Vagina (tissue), 2 donors: Measurements from ENCODE around the gene EAF2.

ENCODE experiments used
- CTCF ChIP-seq, 3 experiments: fragments of 450-650 bp in 2 of 3; fragments of 200-600 bp in 1 of 3; sonication (generic) in 1 of 3; IDR thresholded peaks; one replicate each; pipeline ENCODE4 v1.5.1; 2017 to 2019; ENCODE audit warnings: antibody characterized with exemption in 3 of 3, mild to moderate bottlenecking in 2 of 3, moderate library complexity in 2 of 3
- POLR2A ChIP-seq, 2 donors: fragments of 450-650 bp; IDR thresholded peaks; one replicate each; pipeline ENCODE4 v1.6.1; 2017; ENCODE audit warnings: antibody characterized with exemption in 2 of 2, mild to moderate bottlenecking in 2 of 2, moderate library complexity in 2 of 2

GRCh38 chr3:121834157-121834670, 795 bp upstream of the EAF2 start:
- TF ChIP-seq POLR2A (IDR thresholded peaks at IDR 0.05) (no peak), CTCF (IDR thresholded peaks at IDR 0.05) (no peak)
